Keratinocyte (primary cell): ENCODE results near the gene GAB1.

Experiments used
- EZH2 ChIP-seq: IDR thresholded peaks from one replicate; pipeline ENCODE4 v1.6.1; 2012; ENCODE audit warnings: inconsistent platforms, mild to moderate bottlenecking, low read length, moderate library complexity
- TF ChIP-seq, protein P1 (sequence below), 3 experiments: IDR thresholded peaks in 1 of 3; conservative IDR thresholded peaks in 1 of 3; optimal IDR thresholded peaks in 1 of 3; 2 replicates in 2 of 3; 3 replicates in 1 of 3; pipeline versions ENCODE3 to v1.5.1; 2011; ENCODE audit warnings: low read length in 3 of 3, mild to moderate bottlenecking in 3 of 3, moderate library complexity in 2 of 3, control low read depth in 1 of 3, inconsistent platforms in 1 of 3; ENCODE audit not compliant: insufficient read depth in 2 of 3; ENCODE audit errors: extremely low read depth in 1 of 3

DNA sequence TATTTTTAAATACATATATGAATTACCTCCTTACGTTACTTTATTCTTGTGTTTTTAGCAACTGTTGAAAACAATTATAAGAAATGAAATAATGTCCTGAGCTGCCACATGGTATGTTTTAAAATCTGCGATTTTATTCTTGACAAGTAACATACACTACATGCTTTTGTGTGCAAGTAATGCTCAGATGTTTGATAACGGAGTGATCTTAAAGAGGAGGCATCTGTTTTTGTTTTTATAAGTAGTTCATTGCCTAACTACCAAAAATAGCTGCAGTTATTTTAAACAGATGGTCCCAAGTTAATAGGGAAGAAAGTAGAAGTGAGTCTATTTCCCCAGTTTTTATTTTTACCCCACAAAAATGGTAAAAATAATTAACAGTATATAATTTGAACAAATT lies 55.2 kb downstream of the GAB1 start:
- no peak for TF ChIP-seq EZH2
- TF ChIP-seq, protein P1, sequence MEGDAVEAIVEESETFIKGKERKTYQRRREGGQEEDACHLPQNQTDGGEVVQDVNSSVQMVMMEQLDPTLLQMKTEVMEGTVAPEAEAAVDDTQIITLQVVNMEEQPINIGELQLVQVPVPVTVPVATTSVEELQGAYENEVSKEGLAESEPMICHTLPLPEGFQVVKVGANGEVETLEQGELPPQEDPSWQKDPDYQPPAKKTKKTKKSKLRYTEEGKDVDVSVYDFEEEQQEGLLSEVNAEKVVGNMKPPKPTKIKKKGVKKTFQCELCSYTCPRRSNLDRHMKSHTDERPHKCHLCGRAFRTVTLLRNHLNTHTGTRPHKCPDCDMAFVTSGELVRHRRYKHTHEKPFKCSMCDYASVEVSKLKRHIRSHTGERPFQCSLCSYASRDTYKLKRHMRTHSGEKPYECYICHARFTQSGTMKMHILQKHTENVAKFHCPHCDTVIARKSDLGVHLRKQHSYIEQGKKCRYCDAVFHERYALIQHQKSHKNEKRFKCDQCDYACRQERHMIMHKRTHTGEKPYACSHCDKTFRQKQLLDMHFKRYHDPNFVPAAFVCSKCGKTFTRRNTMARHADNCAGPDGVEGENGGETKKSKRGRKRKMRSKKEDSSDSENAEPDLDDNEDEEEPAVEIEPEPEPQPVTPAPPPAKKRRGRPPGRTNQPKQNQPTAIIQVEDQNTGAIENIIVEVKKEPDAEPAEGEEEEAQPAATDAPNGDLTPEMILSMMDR (optimal IDR thresholded peaks at IDR 0.05 in 1 of 3, IDR thresholded peaks at IDR 0.05 in 1 of 3, conservative IDR thresholded peaks at IDR 0.05 in 1 of 3; ENCODE audit: extremely low read depth in 1 of 3, insufficient read depth in 2 of 3, low read length in 3 of 3) = no peak
